Stimulated activated memory B cell treated with anti-CD40 and anti-IgM and Interleukin-4, amounts not matched to agents 10 μg/mL and 1 μg/mL and 100 μg/mL, for 72 hours (primary cell): ENCODE data around the gene FOXS1.

Experiments
- ATAC-seq: fragments of 150-1000 bp; cut with Tn5 transposase; 2 replicates; pipeline ENCODE4 v1.10.0; 2021
- H3K27ac Mint-ChIP-seq: one replicate; pipeline ENCODE4 v1.8.0; 2022; ENCODE audit warnings: mild to moderate bottlenecking, mixed read lengths
- H3K27me3 Mint-ChIP-seq: one replicate; pipeline ENCODE4 v1.8.0; 2022; ENCODE audit warnings: mixed read lengths
- H3K36me3 Mint-ChIP-seq: one replicate; pipeline ENCODE4 v1.8.0; 2022; ENCODE audit warnings: mixed read lengths
- H3K4me1 Mint-ChIP-seq: one replicate; pipeline ENCODE4 v1.8.0; 2022; ENCODE audit warnings: mixed read lengths
- H3K4me3 Mint-ChIP-seq: one replicate; pipeline ENCODE4 v1.8.0; 2022; ENCODE audit warnings: mild to moderate bottlenecking, moderate library complexity, mixed read lengths
- H3K9me3 Mint-ChIP-seq: one replicate; pipeline ENCODE4 v1.8.0; 2022; ENCODE audit warnings: mixed read lengths

FOXS1 gene

GRCh38 chr20:31845300-31845863 lies at the start of gene FOXS1:
TSS of gene FOXS1 (minus strand) at chr20:31845604. CDS start at chr20:31845542, 62 bp downstream.
- peaks cover 7% of the 10 kb centered on the region for H3K4me1 Mint-ChIP-seq
- H3K36me3 Mint-ChIP-seq: no peaks in the 10 kb centered on the region
- no peak within 1 kb of the TSS for H3K27ac Mint-ChIP-seq
- H3K4me3 Mint-ChIP-seq: no peak within 1 kb of the TSS
- peaks cover 21% of the 10 kb centered on the region for H3K27me3 Mint-ChIP-seq
- no peaks in the 10 kb centered on the region for H3K9me3 Mint-ChIP-seq
- no peak for ATAC-seq

DNA sequence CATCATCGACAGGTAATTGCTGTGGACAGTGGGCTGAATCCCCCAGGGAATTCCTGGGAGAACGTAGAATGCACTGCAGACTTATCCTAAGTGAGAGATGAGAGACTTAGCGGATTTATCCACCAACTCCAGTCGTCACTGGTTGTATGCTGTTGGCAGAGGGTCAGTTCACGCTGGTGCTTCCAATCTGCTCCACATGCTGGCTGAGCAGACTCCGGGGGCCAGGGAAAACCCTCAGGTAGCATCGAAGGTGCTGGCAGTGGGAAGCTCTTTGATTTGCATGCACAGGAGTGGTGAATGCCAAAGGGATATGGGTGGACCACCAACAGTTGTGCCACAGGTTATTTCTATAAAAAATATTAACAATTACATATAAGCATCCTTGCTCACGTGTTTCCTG lies 45.2 kb upstream of the FOXS1 start:
- no peaks in the 10 kb centered on the region for H3K9me3 Mint-ChIP-seq
- H3K4me1 Mint-ChIP-seq: peaks cover 23% of the 10 kb centered on the region
- H3K36me3 Mint-ChIP-seq: no peaks in the 10 kb centered on the region
- H3K27ac Mint-ChIP-seq: peak overlapping the region; percentile 70
- no peak for ATAC-seq
- H3K27me3 Mint-ChIP-seq: no peaks in the 10 kb centered on the region
- no peak overlapping the region for H3K4me3 Mint-ChIP-seq

DNA sequence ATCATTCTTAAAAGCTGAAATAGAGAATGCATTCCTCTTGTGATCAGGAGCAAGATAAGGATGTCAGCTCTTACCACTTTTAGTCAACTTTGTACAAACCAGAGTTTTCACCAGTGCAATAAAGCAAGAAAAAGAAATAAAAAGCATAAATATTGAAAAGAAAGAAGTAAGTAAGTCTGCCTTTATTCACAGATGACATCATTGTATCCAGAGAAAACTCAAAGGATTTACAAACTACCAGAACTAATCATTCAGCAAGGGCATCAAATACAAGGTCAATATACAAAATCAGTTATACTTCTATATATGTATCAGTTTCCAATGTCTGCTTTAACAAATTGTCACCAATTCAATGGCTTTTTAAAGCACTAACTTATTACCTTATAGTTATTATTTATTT lies 38.4 kb upstream of the FOXS1 start:
- Mint-ChIP-seq H3K27me3 (no peaks in the 10 kb centered on the region), H3K36me3 (no peaks in the 10 kb centered on the region), H3K4me1 (peaks cover 17% of the 10 kb centered on the region), H3K9me3 (no peaks in the 10 kb centered on the region), H3K4me3 (no peak overlapping the region), H3K27ac (no peak overlapping the region)
- ATAC-seq: no peak

DNA sequence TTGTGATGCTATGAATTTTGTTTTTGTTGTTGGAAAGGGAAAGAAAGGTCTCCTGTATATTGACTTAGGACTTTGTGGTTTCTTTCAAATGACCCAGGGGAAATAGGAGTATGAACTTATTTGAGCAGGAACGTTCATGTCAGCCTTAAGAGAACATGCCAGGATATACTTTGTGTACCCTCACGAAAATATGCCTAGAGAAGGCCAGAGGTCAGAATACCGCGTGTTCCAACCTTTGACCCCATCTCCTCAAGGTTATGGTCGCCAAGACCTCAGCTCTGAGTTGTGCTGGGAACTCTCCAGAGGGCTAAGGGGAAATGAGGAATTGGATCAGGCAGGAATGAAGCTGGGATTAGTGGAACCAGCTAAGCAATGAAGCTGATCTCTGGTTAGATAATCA lies 36.5 kb upstream of the FOXS1 start:
- H3K4me1 Mint-ChIP-seq: peaks cover 17% of the 10 kb centered on the region
- no peak overlapping the region for H3K4me3 Mint-ChIP-seq
- H3K9me3 Mint-ChIP-seq: no peaks in the 10 kb centered on the region
- H3K27ac Mint-ChIP-seq: peak overlapping the region; percentile 79
- H3K36me3 Mint-ChIP-seq: no peaks in the 10 kb centered on the region
- ATAC-seq: no peak
- H3K27me3 Mint-ChIP-seq: no peaks in the 10 kb centered on the region

DNA sequence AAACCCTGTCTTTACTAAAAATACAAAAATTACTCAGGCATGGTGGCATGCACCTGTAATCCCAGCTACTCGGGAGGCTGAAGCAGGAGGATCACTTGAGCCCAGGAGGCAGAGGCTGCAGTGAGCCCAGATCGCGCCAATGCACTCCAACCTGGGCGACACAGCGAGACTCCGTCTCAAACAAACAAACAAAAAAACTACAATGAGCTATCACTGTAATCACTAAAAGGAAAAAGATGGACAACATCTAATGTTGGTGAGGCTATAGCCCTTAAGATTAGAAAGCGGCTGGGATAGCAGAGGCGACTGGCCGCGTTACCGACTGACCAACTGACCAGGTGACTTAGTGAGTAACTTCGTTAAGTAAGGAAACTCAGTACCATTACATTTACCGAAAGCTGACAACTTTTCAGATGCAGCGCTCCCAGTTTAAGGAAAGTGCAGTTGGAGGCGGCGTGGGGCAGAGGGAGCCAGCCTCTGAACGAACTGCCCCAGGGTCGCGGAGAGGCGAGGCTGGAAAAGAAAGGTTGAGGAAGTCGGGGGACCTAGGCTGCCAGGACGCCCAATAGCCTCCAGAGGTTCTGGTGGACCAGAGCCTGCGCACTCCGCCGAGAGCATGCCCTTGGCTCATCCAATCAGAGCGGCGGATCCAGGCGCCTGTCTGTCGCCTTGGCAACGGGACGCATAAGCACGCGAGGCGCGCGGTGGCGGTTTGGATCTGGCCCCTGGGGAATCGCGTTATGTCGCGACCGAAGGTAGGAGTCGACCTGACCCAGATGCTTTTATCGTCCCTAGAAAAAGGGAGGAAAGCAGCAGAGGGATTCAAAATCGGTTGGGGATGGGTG lies 34.0 kb upstream of the FOXS1 start:
- Mint-ChIP-seq H3K4me3 (peak overlapping the region; percentile 98), H3K27ac (peak overlapping the region; percentile 79), H3K4me1 (peaks cover 17% of the 10 kb centered on the region), H3K27me3 (no peaks in the 10 kb centered on the region), H3K36me3 (no peaks in the 10 kb centered on the region), H3K9me3 (no peaks in the 10 kb centered on the region)
- ATAC-seq: peak; percentile 98

DNA sequence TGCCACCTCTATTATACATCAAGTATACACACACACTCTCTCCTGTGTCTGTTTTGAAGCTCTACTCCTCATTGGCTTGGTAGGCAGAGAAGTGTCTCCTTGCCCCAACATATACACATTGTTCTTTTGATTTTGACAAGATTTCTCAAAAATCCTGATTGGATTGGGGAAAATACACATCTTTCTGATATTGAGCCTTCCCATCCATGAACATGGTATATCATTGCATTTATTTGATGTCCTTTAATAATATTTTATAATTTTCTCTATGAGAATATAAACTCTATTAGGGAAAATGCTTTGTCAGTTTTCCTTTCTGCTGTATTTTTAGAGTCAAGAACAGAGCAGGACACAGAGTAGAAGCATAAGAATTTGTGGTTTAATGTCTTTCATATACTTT lies 32.3 kb upstream of the FOXS1 start:
- Mint-ChIP-seq H3K4me3 (no peak overlapping the region), H3K9me3 (no peaks in the 10 kb centered on the region), H3K27ac (no peak overlapping the region), H3K36me3 (no peaks in the 10 kb centered on the region), H3K27me3 (no peaks in the 10 kb centered on the region), H3K4me1 (peaks cover 17% of the 10 kb centered on the region)
- ATAC-seq: no peak

GRCh38 chr20:31875671-31876070 lies 30.3 kb upstream of the FOXS1 start:
- Mint-ChIP-seq H3K4me1 (peaks cover 19% of the 10 kb centered on the region), H3K27me3 (peaks cover 7% of the 10 kb centered on the region), H3K27ac (no peak overlapping the region), H3K9me3 (no peaks in the 10 kb centered on the region), H3K36me3 (no peaks in the 10 kb centered on the region), H3K4me3 (no peak overlapping the region)
- no peak for ATAC-seq

- Mint-ChIP-seq H3K9me3 (no peaks in the 10 kb centered on the region), H3K27me3 (peaks cover 31% of the 10 kb centered on the region), H3K27ac (no peak overlapping the region), H3K4me1 (peaks cover 35% of the 10 kb centered on the region), H3K4me3 (no peak overlapping the region), H3K36me3 (no peaks in the 10 kb centered on the region)
- ATAC-seq: no peak
These were observed 27.0 kb upstream of the FOXS1 start for GRCh38 chr20:31872406-31872805.

DNA sequence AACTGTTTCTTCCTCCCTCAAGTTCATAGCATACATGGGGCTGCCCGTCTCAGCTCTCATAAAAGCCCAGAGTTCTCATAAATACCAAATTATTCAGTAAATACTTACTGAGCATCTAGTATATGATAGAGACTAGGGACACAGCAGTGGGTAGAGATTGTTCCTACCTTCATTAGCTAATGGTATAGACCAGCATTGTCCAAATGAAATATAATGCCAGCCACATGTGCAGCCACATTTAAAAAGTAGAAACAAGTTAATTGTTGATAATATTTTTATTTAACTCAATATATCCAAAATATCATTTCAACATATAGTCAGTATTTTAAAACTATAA lies 26.2 kb upstream of the FOXS1 start:
- Mint-ChIP-seq H3K36me3 (no peaks in the 10 kb centered on the region), H3K27me3 (peaks cover 31% of the 10 kb centered on the region), H3K4me3 (no peak overlapping the region), H3K4me1 (peaks cover 38% of the 10 kb centered on the region), H3K9me3 (no peaks in the 10 kb centered on the region), H3K27ac (no peak overlapping the region)
- no peak for ATAC-seq

- H3K27ac Mint-ChIP-seq: peak overlapping the region; percentile 78
- ATAC-seq: no peak
- peak overlapping the region; percentile 78 for H3K4me3 Mint-ChIP-seq
These were observed 25.6 kb upstream of the FOXS1 start for GRCh38 chr20:31870726-31871617.

DNA sequence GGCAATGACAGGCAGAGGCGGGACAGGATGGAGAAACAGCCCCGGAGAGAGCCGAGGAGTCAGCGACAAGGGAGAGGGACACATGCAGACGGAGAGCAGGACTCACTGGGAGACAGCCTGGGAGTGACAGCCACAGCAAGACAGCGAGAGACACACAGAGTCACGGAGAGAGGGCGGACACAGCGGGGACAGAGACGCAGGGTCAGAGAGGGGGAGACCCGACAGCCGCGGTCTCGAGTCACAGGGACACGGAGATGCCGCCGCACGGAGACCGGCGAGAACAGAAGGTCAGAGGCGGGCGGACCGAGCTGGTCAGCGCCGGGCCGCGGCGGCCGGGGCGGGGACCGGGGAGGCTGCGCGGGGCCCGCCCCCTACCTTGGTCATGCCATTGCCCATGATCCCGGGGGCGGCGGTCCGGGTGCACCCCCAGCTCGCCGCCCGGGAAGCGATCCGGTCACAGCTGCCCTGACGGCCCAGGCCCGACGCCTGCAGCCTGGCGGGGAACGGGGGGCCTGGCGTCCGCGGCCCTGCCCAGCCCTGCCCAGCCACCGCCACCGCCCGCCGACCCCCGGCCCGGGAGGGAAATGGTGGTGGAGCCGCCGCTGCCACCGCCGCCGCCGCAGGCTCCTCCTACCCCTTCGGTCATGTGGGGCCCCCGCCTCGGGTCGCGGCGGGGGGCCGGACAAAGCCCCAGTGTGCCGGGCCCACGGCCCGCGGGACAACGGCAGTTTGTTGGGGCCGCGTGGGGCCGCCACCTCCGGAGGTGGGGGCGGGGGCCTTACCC lies 24.7 kb upstream of the FOXS1 start, which contains the start of the genes DUSP15 and TTLL9:
TSS of gene DUSP15 (minus strand) at position 586 of the 784 bp plus-strand sequence. CDS start at position 396, 190 bp downstream.
TSS of gene TTLL9 (plus strand) at position 693 of the 784 bp plus-strand sequence. CDS start 493 bp downstream, outside the sequence.
- Mint-ChIP-seq H3K27me3 (peaks cover 31% of the 10 kb centered on the region), H3K9me3 (no peaks in the 10 kb centered on the region), H3K4me3 (peak within 1 kb of the TSS; percentile 83), H3K4me1 (peaks cover 38% of the 10 kb centered on the region), H3K27ac (peak within 1 kb of the TSS; percentile 78), H3K36me3 (no peaks in the 10 kb centered on the region)
- peak; percentile 46 for ATAC-seq

More at GRCh38 chr20:31870726-31871617, 25.6 kb upstream of the FOXS1 start:
- Mint-ChIP-seq H3K36me3 (no peaks in the 10 kb centered on the region), H3K27me3 (peaks cover 31% of the 10 kb centered on the region), H3K9me3 (no peaks in the 10 kb centered on the region), H3K4me1 (peaks cover 38% of the 10 kb centered on the region)

DNA sequence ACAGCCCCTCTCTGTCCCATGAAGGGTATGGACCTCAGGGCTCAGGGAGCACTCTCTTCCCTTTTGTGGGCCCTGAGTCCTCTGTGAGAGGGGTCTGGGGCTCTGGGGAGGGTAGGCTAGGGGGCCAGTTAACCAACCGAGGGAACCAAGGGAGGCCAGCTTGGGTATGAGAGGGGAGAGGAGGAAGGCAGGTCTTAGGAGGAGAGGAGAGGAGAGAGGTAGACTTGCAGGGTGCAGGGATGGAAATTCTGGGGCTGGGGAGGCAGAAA lies 24.2 kb upstream of the FOXS1 start:
- Mint-ChIP-seq H3K27me3 (peaks cover 31% of the 10 kb centered on the region), H3K4me3 (peak overlapping the region; percentile 83), H3K36me3 (no peaks in the 10 kb centered on the region), H3K27ac (peak overlapping the region; percentile 78), H3K4me1 (peaks cover 38% of the 10 kb centered on the region), H3K9me3 (no peaks in the 10 kb centered on the region)
- no peak for ATAC-seq

DNA sequence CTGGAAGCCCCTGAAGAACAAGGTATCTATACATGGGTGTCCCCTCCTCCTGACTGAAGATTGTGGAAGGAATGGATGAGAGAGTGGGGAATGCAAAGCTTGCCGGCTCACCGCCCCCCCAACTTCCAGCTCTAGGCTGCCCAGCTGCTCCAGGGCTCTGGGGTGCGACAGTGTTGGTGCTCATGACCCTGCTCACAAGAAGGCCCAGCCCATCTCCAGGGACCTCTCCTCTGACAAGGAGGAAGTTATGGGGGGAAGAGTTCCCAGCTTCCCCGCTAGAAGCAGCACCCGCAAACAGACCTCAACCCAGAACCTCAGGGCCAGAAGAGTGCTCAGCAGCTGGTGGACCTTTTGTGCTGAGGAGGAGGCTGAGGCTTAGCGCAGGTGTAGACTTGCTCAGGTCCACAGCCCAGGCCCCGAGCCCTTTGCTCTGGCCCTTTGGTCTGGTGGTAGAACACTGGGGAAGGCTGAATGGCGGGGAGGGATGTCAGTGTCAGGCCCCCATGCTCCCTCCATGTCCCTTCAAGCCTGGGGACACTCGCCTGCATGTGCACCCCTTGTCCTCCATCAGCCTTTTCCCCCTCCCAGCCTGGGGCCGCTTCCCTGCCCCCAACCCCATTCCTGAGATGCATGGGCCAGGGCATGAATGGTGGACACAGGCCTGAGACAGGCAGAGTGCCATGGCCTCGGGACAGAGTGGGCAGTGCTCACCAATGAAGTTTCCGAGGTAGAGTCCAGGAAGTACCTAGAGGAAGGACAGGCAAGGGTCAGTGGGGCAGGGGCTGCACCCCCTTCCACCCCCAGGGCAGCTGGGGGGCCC lies 23.7 kb upstream of the FOXS1 start:
- Mint-ChIP-seq H3K4me1 (peaks cover 38% of the 10 kb centered on the region), H3K4me3 (peak overlapping the region; percentile 83), H3K27me3 (peaks cover 31% of the 10 kb centered on the region), H3K27ac (peak overlapping the region; percentile 78), H3K9me3 (no peaks in the 10 kb centered on the region), H3K36me3 (no peaks in the 10 kb centered on the region)
- no peak for ATAC-seq

GRCh38 chr20:31866221-31866620 lies 20.8 kb upstream of the FOXS1 start:
- ATAC-seq: no peak
- H3K27ac Mint-ChIP-seq: no peak overlapping the region
- H3K4me3 Mint-ChIP-seq: no peak overlapping the region
- H3K36me3 Mint-ChIP-seq: no peaks in the 10 kb centered on the region
- H3K27me3 Mint-ChIP-seq: peaks cover 37% of the 10 kb centered on the region
- peaks cover 45% of the 10 kb centered on the region for H3K4me1 Mint-ChIP-seq
- H3K9me3 Mint-ChIP-seq: no peaks in the 10 kb centered on the region
